ENCODE measurements around the gene CHTF8.

The CHTF8 gene

DNA sequence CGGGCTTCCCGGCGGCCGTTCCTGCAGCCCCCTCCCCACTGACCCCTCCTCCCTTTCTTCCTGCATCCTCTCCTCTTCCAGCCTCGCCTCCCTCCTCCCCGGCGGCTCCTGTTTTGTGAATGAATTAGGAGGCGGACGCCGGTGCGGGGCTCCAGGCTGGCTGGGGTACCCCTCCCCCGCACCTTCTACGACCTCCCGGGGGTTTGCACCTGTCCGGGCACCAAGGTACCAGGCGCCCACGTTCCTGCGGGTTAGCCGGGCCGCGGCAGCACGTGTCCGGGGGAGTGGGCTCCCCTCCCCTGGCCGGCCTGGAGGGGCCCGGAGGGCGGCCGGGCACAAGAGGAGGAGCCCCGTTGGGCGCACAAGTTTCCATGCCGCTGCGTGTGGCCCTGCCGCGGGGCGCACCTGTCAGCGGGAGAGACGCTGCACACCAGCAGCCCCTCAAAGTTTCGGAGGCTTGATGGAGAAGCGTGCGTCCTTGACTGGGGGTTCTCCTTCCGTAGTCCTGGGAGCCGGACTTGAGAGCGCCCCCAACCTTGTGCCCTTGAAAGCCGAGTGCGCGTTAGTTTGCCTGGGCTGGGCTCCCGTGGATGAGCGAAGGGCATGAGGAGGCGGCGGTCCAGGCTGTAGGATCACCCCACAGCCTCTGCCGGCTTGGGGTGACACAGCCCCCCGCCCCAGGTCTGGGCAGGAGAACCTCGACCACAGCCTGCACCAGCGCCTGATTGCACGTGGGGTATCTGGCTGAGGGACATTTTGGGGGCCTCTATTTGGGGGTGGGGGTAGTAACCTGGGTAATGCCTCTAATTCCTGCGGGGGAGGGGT, 25.7 kb downstream of the CHTF8 start:
- Mint-ChIP-seq H3K27ac (no peak overlapping the region), H3K4me1 (ENCODE audit: low read depth in 2 of 2) (peaks cover 6 to 17% of the 10 kb centered on the region in 2 donors), H3K27me3 (peaks cover 44 to 79% of the 10 kb centered on the region in 2 donors), H3K36me3 (ENCODE audit: insufficient read depth) (peaks cover 14% of the 10 kb centered on the region), H3K4me3 (peak overlapping the region; percentile 62 to 68), H3K9me3 (no peaks in the 10 kb centered on the region)
- DNase-seq (no peak), ATAC-seq (replicated peaks) (no peak)

DNA sequence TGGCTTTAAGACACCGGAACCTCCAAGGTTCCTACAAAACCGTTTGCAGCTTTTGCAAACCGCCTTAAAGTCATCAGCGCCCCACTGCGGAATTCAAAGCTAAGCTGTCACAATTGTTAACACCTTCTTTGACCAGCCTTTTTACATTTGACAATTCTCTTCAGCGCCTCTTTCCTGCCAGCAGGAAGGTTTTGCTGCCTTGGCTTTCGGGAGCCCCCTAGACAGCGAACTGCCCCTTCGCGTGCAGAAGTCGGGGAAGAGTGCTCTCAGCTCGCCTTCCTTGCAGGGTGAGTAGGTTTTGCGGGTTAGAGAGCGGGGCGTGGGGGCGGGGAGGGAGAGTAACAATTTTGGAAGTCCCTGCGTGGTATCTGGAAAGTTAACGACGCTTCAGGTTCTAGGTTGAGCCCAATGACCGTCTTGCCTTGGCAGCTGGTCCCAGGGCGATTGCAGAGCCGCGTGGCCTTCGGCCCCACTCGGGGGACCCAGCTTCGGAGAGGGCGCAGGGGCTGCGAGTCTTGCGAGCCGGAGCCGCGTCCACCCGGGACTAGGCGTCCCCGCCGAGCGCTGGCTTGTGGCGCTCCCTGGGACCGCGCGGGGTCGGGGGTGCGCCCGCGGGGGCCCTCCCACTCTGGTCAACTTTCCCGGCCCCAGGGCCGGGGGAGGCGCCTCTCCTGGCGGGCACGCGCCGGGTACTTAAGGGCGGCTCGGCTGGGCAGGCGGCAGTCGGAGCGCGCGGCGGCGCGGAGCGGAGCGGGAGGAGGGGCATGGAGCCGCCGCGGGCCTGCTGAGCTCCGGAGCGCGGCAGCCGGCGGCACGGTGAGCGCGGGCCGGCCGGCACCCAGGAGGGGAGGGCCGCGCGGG, 26.7 kb downstream of the CHTF8 start, which contains the start of gene HAS3:
Gene HAS3 (plus strand): TSS at position 153 of the 861 bp plus-strand sequence. CDS start 3,743 bp downstream, outside the sequence.
- Mint-ChIP-seq H3K4me3 (peak within 1 kb of the TSS; percentile 87 to 88), H3K4me1 (ENCODE audit: low read depth in 2 of 2) (peaks cover 6 to 17% of the 10 kb centered on the region in 2 donors), H3K36me3 (ENCODE audit: insufficient read depth) (peaks cover 14% of the 10 kb centered on the region), H3K9me3 (no peaks in the 10 kb centered on the region), H3K27me3 (peaks cover 54 to 89% of the 10 kb centered on the region in 2 donors), H3K27ac (peak within 1 kb of the TSS in 1 of 2 donors; percentile 76)
- no peak for DNase-seq
- peak; percentile 74 for ATAC-seq (replicated peaks)

DNA sequence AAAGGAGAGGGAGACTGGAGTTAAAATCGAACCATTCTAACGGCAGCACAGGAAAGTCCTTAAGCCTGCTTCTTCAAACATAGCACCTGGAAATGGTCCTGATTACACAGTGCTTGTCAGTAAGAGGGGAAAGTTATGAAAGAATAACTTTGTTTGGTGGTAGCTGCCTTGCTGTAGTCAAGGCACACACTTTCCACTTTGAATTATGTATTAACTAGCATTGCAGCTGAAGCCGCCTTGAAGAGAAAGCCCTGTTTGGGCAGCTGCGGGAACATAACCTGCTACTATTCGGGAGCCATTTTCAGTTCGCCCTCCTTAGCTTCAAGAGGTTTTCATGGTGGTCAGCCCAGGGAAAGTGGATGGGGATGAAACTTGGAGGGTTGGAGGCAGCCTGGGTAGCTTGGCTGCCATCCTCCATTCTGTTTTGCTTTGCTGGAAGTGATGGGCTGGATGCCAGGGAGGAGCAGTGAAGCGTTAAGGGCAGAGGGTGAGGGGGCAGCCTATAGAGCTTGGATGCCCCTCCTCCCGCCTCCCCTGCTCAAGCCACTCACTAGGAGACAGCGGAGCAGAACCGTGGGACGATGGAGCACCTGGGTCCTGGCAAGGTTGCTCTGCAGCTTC, 32.2 kb downstream of the CHTF8 start:
- Mint-ChIP-seq H3K9me3 (no peaks in the 10 kb centered on the region), H3K4me3 (no peak overlapping the region), H3K36me3 (ENCODE audit: insufficient read depth) (peaks cover 9% of the 10 kb centered on the region), H3K27ac (no peak overlapping the region), H3K27me3 (peaks cover 36 to 53% of the 10 kb centered on the region in 2 donors), H3K4me1 (ENCODE audit: low read depth in 2 of 2) (peaks cover under 1% of the 10 kb centered on the region in 2 donors)
- DNase-seq: no peak
- ATAC-seq (replicated peaks): no peak

DNA sequence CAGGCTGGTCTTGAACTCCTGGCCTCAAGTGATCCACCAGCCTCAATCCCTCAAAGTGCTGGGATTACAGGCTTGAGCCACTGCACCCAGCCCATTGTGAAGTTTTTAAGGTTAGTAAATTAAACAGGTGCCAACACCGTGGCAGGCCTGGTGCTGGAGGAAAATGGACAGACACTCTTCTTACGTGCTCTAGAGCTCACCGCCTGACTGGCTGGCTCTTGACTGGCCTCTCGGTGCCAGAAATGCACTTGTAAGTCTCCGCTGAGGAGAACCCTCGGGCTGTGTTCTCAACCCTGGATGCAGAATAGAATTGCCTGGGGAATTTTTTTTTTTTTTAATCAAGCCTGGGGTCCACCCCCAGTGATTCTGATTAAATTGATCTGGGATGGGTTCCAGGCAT, 37.2 kb downstream of the CHTF8 start:
- no peaks in the 10 kb centered on the region for H3K4me1 Mint-ChIP-seq (ENCODE audit: low read depth in 2 of 2)
- no peaks in the 10 kb centered on the region for H3K36me3 Mint-ChIP-seq (ENCODE audit: insufficient read depth)
- H3K4me3 Mint-ChIP-seq: no peak overlapping the region
- no peak overlapping the region for H3K27ac Mint-ChIP-seq
- no peak for DNase-seq
- ATAC-seq (replicated peaks): no peak
- peaks cover 0 to 3% of the 10 kb centered on the region in 2 donors for H3K27me3 Mint-ChIP-seq
- no peaks in the 10 kb centered on the region for H3K9me3 Mint-ChIP-seq

DNA sequence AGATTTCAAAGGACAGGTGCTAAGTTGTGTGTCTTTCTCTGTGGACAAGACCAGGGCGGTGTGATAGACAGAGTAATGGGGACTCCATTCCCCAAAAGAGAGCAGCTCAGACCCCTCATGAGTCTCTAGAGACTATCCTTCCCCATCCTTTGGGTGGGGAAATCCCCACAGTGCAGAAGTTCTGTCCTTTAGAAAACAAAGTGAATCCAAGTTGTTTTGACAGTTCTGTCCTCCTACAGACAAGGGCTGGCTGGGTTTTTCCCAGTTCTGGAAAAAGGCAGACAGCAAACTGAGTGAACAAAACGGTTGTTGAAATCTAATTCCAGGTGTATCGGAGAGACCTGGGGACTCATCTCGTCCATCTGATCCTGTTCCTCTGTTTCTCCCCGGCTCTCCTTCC, 37.9 kb downstream of the CHTF8 start:
- no peaks in the 10 kb centered on the region for H3K36me3 Mint-ChIP-seq (ENCODE audit: insufficient read depth)
- no peak for ATAC-seq (replicated peaks)
- no peak for DNase-seq
- H3K9me3 Mint-ChIP-seq: no peaks in the 10 kb centered on the region
- H3K4me1 Mint-ChIP-seq (ENCODE audit: low read depth in 2 of 2): peaks cover 2 to 4% of the 10 kb centered on the region in 2 donors
- H3K27me3 Mint-ChIP-seq: no peaks in the 10 kb centered on the region
- H3K4me3 Mint-ChIP-seq: no peak overlapping the region
- no peak overlapping the region for H3K27ac Mint-ChIP-seq

DNA sequence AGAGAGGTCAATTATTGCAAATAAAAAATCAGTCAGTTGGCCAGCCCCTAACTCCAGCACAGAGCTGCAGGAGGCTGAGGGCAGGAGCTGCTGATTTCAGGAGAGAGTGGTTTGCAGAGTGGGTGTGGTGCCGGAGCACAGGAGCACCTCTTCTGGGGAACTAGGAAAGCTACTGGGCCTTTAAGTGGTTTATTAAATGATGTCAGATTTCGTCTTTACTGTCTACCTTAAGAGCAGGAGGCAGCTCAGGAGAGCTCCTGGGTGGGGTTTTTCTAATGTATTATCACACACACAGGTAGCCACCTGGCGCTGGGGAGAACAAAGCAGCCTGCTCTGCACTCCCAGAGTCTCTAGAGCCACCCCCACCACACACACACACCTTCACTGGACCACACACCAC, 38.4 kb downstream of the CHTF8 start:
- Mint-ChIP-seq H3K4me1 (ENCODE audit: low read depth in 2 of 2) (peaks cover 7 to 10% of the 10 kb centered on the region in 2 donors), H3K9me3 (no peaks in the 10 kb centered on the region), H3K36me3 (ENCODE audit: insufficient read depth) (peaks cover 4% of the 10 kb centered on the region), H3K4me3 (no peak overlapping the region), H3K27me3 (no peaks in the 10 kb centered on the region), H3K27ac (no peak overlapping the region)
- no peak for ATAC-seq (replicated peaks)
- DNase-seq: no peak

DNA sequence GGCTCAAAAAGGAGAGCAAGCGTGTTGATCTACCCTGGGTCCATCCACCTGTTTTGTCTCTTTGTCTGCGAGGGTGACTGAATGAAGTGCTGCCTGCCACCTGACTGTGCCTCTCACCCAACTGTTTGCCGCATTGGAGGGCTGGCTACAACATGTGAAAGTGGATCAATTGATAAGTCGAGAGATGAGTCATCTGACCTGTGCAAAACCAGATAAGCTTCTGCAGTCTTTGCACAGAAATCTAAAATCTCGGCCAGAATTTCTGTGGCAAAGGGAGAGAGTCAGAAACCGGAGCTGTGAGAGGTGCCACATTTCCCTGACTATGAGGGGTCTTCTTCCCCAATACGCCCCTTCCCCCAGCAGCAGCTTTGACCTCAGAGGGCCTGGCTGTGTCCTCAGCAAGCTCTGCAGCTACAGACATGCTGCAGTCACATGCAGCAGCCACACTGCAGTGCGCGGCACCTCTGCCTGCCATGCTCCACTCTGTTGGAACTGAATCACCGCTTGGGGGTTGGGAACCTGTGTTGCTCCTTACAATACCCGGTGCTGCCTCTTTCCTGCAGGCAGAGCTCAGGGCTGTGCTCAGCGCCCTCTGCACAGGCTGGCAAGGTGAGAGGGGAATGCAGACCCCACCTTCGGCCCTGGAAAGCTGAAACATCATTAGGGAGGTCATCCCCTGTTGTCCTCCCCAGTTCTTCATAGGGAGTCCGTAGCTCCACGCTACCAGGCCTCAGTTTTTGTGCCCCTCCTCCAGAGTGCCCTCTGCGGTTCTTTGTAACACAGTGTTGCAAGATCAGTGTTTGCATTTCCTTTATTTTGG, 43.1 kb downstream of the CHTF8 start:
- Mint-ChIP-seq H3K4me3 (no peak overlapping the region), H3K36me3 (ENCODE audit: insufficient read depth) (peaks cover 14% of the 10 kb centered on the region), H3K27ac (peak overlapping the region in 1 of 2 donors; percentile 80), H3K27me3 (no peaks in the 10 kb centered on the region), H3K4me1 (ENCODE audit: low read depth in 2 of 2) (peaks cover 11 to 18% of the 10 kb centered on the region in 2 donors), H3K9me3 (no peaks in the 10 kb centered on the region)
- peak; percentile 52 for ATAC-seq (replicated peaks)
- DNase-seq: no peak

DNA sequence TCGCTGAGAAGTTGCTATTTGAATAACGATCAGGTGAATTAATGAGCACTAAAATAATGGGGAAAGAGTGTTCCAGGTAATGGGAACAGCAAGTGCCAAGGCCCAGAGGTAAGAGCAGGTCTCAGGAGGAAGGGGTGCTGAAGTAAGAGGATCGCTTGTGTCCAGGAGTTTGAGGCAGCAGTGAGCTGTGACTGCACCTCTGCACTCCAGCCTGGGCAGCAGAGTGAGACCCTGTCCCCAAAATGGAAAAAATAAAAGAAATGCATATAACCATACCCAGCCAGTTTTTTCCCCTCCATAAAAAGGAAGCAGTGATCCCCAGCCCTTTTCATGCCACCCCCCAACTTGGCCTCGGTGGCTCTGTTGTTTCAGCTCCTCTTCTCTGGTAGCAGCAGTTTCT, 43.7 kb downstream of the CHTF8 start:
- Mint-ChIP-seq H3K27ac (peak overlapping the region in 1 of 2 donors; percentile 80), H3K4me1 (ENCODE audit: low read depth in 2 of 2) (peaks cover 11 to 18% of the 10 kb centered on the region in 2 donors), H3K4me3 (no peak overlapping the region), H3K36me3 (ENCODE audit: insufficient read depth) (peaks cover 17% of the 10 kb centered on the region), H3K9me3 (no peaks in the 10 kb centered on the region), H3K27me3 (no peaks in the 10 kb centered on the region)
- ATAC-seq (replicated peaks) (no peak), DNase-seq (no peak)

DNA sequence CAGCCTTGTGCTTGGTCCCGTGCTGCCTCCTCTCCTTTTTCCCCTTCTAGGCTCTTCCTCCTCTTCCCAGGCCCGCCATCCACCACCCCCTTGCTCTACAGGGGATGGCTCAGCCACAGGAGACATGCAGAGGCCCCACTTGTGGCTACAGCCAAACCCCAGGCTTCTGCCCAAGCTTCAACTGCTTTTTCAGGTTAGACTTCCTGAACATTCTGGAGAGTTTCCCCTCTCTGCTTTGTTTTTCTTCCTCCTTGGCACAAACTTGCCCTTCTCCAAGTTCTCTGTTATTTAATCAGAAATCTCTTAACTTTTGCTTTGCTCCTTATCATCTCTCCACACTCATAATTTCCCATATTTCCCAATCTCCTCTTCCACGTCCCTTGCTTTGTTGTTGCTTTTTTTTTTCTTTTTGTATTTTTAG, 45.2 kb downstream of the CHTF8 start:
- H3K36me3 Mint-ChIP-seq (ENCODE audit: insufficient read depth): peaks cover 17% of the 10 kb centered on the region
- H3K4me3 Mint-ChIP-seq: no peak overlapping the region
- H3K27me3 Mint-ChIP-seq: no peaks in the 10 kb centered on the region
- H3K9me3 Mint-ChIP-seq: no peaks in the 10 kb centered on the region
- no peak overlapping the region for H3K27ac Mint-ChIP-seq
- peaks cover 11 to 18% of the 10 kb centered on the region in 2 donors for H3K4me1 Mint-ChIP-seq (ENCODE audit: low read depth in 2 of 2)
- no peak for DNase-seq
- no peak for ATAC-seq (replicated peaks)

DNA sequence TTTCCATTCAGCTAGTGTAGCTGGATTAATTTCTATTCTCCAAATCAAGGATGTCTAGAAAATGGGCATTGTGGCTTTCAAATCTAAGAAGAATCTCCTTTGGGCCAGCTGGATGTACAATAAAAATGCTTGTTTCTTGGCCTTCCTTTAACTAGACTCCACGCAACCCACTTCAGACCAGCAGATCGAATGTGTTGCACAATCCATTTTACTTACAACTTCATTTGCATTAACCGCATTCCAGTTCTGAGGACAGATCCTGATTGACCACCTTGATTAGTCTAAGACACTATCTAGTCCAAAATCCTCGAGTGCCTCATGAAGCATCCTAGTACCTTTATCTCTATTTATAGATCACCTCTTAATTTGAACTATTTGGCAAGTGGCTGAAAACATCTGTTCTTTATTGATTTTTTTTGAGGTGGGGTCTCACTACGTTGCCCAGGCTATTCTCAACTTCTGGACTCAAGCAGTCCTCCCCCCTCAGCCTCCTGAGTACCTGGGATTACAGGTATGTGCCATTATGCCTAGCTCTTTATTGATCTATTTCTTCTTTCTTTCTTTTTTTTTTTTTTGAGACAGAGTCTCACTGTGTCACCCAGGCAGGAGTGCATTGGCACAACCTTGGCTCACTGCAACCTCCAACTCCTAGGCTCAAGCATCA, 47.2 kb downstream of the CHTF8 start:
- Mint-ChIP-seq H3K4me1 (ENCODE audit: low read depth in 2 of 2) (peaks cover 11 to 18% of the 10 kb centered on the region in 2 donors), H3K9me3 (no peaks in the 10 kb centered on the region), H3K27me3 (no peaks in the 10 kb centered on the region), H3K4me3 (no peak overlapping the region), H3K36me3 (ENCODE audit: insufficient read depth) (peaks cover 17% of the 10 kb centered on the region), H3K27ac (peak overlapping the region in 1 of 2 donors; percentile 9)
- no peak for ATAC-seq (replicated peaks)
- DNase-seq: no peak

DNA sequence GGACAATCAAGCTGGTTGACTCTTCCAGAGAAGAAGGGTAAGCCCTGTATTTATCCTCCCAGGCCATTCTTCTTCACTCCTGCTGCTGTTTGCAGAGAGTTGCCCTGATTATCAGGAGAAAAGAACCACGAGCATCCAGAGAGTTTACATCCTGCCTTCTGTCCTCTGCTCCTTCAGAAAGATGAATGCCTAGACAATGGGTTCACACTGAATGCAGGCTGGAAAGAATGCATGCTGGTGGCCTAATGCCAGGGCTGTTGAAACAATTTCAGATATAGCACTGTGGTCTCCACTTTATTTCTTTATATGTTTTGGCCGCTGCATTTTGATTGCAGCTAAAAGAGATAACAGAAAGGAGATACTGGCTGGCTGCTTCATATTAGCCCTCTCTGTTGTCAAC, 48.1 kb downstream of the CHTF8 start:
- Mint-ChIP-seq H3K27me3 (no peaks in the 10 kb centered on the region), H3K9me3 (no peaks in the 10 kb centered on the region), H3K4me1 (ENCODE audit: low read depth in 2 of 2) (peaks cover 5 to 14% of the 10 kb centered on the region in 2 donors), H3K4me3 (no peak overlapping the region), H3K36me3 (ENCODE audit: insufficient read depth) (peaks cover 16% of the 10 kb centered on the region), H3K27ac (no peak overlapping the region)
- ATAC-seq (replicated peaks): no peak
- DNase-seq: no peak

DNA sequence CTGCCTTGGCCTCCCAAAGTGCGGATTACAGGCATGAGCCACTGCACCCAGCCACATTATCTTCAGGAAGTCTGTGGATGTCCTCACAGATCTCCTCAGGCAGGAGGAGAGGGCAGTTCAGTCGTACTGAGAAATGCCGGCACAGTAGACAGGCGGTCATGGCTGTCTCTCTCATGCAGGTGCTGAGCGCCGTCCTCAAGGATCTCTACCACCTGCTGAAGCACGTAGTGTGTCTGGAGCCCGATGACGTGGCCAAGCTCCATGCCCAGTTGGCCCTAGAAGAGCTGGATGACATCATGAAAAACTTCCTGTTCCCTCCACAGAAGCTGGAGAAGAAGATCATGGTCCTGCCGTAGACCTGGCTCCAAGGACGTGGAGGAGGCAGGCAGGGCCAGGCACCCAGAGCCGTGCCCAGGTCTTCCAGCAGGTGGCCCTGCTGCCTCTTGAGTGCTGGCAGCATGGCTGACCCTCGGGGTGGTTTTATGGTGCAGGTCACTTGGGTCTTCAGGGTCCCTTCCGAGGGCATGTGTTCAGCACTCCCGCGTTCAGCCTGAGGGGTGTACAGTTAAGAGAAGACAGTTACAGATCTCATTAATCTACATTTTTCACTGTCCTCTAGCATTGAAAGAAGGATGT, 49.0 kb downstream of the CHTF8 start:
- Mint-ChIP-seq H3K27ac (no peak overlapping the region), H3K4me3 (no peak overlapping the region), H3K9me3 (no peaks in the 10 kb centered on the region), H3K27me3 (no peaks in the 10 kb centered on the region), H3K4me1 (ENCODE audit: low read depth in 2 of 2) (peaks cover 0 to 6% of the 10 kb centered on the region in 2 donors), H3K36me3 (ENCODE audit: insufficient read depth) (peaks cover 13% of the 10 kb centered on the region)
- DNase-seq: no peak
- ATAC-seq (replicated peaks): no peak

Measured in effector memory CD8-positive, alpha-beta T cell (primary cell).